Activated gamma-delta T cell treated with Interleukin-2 at 50 U/mL for 16 hours (primary cell): ENCODE data around the gene ZFP69.
"Not testable (repeated sequence)": the region's sequence is repeated elsewhere in the genome, so short reads cannot be mapped to it uniquely, and the experiment has no call there.

Experiments used
- DNase-seq: peaks from one replicate; pipeline ENCODE4 v3.0.0-alpha.2; 2020

Gene ZFP69

GRCh38 chr1:40476924-40477677, at the start of gene ZFP69:
Gene ZFP69 (plus strand): TSS chr1:40477290. CDS start chr1:40479362, 2,072 bp downstream.
- DNase-seq: peak; percentile 64

GRCh38 chr1:40431385-40431784, 45.7 kb upstream of the ZFP69 start:
- DNase-seq: no peak

- no peak for DNase-seq
Measured at GRCh38 chr1:40432644-40433390, 44.3 kb upstream of the ZFP69 start.

GRCh38 chr1:40435471-40435870, 41.6 kb upstream of the ZFP69 start:
- no peak for DNase-seq

- DNase-seq: no peak
Measured at GRCh38 chr1:40435876-40436275, 41.2 kb upstream of the ZFP69 start.

GRCh38 chr1:40438391-40439015, 38.6 kb upstream of the ZFP69 start:
- no peak for DNase-seq

GRCh38 chr1:40439247-40439646, 37.8 kb upstream of the ZFP69 start:
- DNase-seq: no peak

GRCh38 chr1:40449684-40450494, 27.2 kb upstream of the ZFP69 start, which contains the start of gene ZFP69B:
Gene ZFP69B (plus strand): TSS chr1:40450476. CDS start chr1:40450962, 486 bp downstream.
- DNase-seq: peak; percentile 84

- DNase-seq: peak; percentile 79
Measured at GRCh38 chr1:40450495-40451237, 26.4 kb upstream of the ZFP69 start.

- DNase-seq: no peak
Measured at GRCh38 chr1:40451238-40451585, 25.9 kb upstream of the ZFP69 start.

- DNase-seq: no peak
Measured at GRCh38 chr1:40454873-40455272, 22.2 kb upstream of the ZFP69 start.

- no peak for DNase-seq
Measured at GRCh38 chr1:40462956-40463590, 14.0 kb upstream of the ZFP69 start.

GRCh38 chr1:40469327-40469726, 7.8 kb upstream of the ZFP69 start:
- DNase-seq: no peak

- no peak for DNase-seq
Measured at GRCh38 chr1:40475268-40475667, 1.8 kb upstream of the ZFP69 start.

- no peak for DNase-seq
Measured at GRCh38 chr1:40477678-40478053, 576 bp downstream of the ZFP69 start.

GRCh38 chr1:40478276-40478675, 1.2 kb downstream of the ZFP69 start:
- no peak for DNase-seq

- no peak for DNase-seq
Measured at GRCh38 chr1:40479156-40479555, 2.1 kb downstream of the ZFP69 start.

GRCh38 chr1:40495315-40495903, 18.3 kb downstream of the ZFP69 start:
- DNase-seq: no peak

- DNase-seq: not testable (repeated sequence)
Measured at GRCh38 chr1:40502651-40503050, 25.6 kb downstream of the ZFP69 start.

- no peak for DNase-seq
Measured at GRCh38 chr1:40507973-40508372, 30.9 kb downstream of the ZFP69 start.
